Activated CD4-positive, alpha-beta memory T cell treated with anti-CD3 and anti-CD28 coated beads for 36 hours (primary cell): ENCODE results near the gene CDHR1. TPM values are rescaled to one million over a fixed set of nuclear protein-coding genes. Genes with fewer than 3 reads are reported as not detected.

Source experiments
- CTCF ChIA-PET: fragments of 350-600 bp; sonication (Branson Sonifier 250); formaldehyde crosslinking; loops from one replicate; lab custom pipeline; 2021; ENCODE audit warnings: antibody characterized with exemption, inconsistent platforms; lab: Charles Lee
- POLR2A ChIA-PET: fragments of 350-600 bp; sonication (Branson Sonifier 250); formaldehyde crosslinking; loops from one replicate; lab custom pipeline; 2021; ENCODE audit warnings: antibody characterized with exemption; lab: Charles Lee
- DNase-seq: peaks from one replicate; pipeline ENCODE4 v3.0.0-alpha.2; 2020
- H3K27ac Mint-ChIP-seq: one replicate; pipeline ENCODE4 v1.8.0; 2021; ENCODE audit warnings: mixed read lengths
- H3K27me3 Mint-ChIP-seq: one replicate; pipeline ENCODE4 v1.8.0; 2021; ENCODE audit warnings: mixed read lengths
- H3K36me3 Mint-ChIP-seq: one replicate; pipeline ENCODE4 v1.8.0; 2021; ENCODE audit warnings: mixed read lengths
- H3K4me1 Mint-ChIP-seq: one replicate; pipeline ENCODE4 v1.8.0; 2021; ENCODE audit warnings: low read depth, mixed read lengths
- H3K4me3 Mint-ChIP-seq: one replicate; pipeline ENCODE4 v1.8.0; 2021; ENCODE audit warnings: mild to moderate bottlenecking, mixed read lengths
- H3K9me3 Mint-ChIP-seq: one replicate; pipeline ENCODE4 v1.8.0; 2021; ENCODE audit warnings: mixed read lengths
- intact Hi-C: fragments of 100-400 bp; cut with micrococcal nuclease; formaldehyde crosslinking; loops from one replicate; pipeline ENCODE4 v1.15.1; 2023
- total RNA-seq, 2 experiments: library from RNA; stranded (reverse); gene quantifications; one replicate each; pipeline ENCODE4 v1.2.3, GENCODE V29; 2021

Gene CDHR1
- total RNA-seq, 2 experiments from 2014 or later, result 0.40 to 0.75 TPM

GRCh38 chr10:84236807-84237198 is 42.5 kb downstream of the CDHR1 start:
- Mint-ChIP-seq H3K9me3 (no peaks in the 10 kb centered on the region), H3K4me1 (no peaks in the 10 kb centered on the region), H3K27ac (no peak overlapping the region), H3K36me3 (no peaks in the 10 kb centered on the region), H3K4me3 (no peak overlapping the region), H3K27me3 (peaks cover 11% of the 10 kb centered on the region)
- intact Hi-C loops, result no loop called here
- CTCF ChIA-PET, result interaction anchor here (0.7 to 1.4 kb wide), 2 partner anchors 25 to 89 kb away, joined by 3 to 4 read pairs; no protein-coding TSS in a partner anchor
- POLR2A ChIA-PET, result no interaction called here
- DNase-seq, result no peak

- POLR2A ChIA-PET, result no interaction called here
- Mint-ChIP-seq H3K27me3 (peaks cover 9% of the 10 kb centered on the region), H3K36me3 (no peaks in the 10 kb centered on the region), H3K9me3 (no peaks in the 10 kb centered on the region), H3K4me1 (no peaks in the 10 kb centered on the region), H3K4me3 (no peak overlapping the region), H3K27ac (no peak overlapping the region)
- CTCF ChIA-PET, result interaction anchor here (0.7 to 1.4 kb wide), 2 partner anchors 26 to 90 kb away, joined by 3 to 4 read pairs; no protein-coding TSS in a partner anchor
- intact Hi-C loops, result no loop called here
- DNase-seq, result peak; percentile 15
Measured at GRCh38 chr10:84237199-84238051, 43.1 kb downstream of the CDHR1 start.

DNA sequence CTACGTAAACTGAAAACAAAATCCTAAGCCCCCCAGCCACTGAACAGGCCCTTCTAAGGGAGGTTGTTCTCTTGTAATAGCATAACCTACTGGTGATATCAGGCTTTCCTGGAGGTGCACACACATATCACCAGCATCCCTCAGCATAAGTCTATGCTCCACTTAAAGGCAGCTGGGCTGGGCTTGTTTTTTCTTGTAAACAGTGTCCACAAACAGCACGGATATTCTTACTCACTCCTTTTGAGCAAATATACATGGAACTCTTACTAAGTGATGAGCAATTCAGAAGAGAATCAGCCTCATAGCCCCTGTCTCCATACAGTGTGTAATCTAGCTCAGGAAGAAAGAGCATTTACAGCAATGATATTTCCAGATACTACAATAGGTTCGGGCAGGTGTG is 44.6 kb downstream of the CDHR1 start:
- no peak overlapping the region for H3K4me3 Mint-ChIP-seq
- H3K4me1 Mint-ChIP-seq, result no peaks in the 10 kb centered on the region
- no peak for DNase-seq
- no peaks in the 10 kb centered on the region for H3K36me3 Mint-ChIP-seq
- H3K9me3 Mint-ChIP-seq, result no peaks in the 10 kb centered on the region
- ChIA-PET POLR2A (no interaction called here), CTCF (interaction anchor here (1.0 to 1.1 kb wide), 2 partner anchors 18 to 301 kb away, joined by 4 read pairs; no protein-coding TSS in a partner anchor)
- intact Hi-C loops, result no loop called here
- H3K27me3 Mint-ChIP-seq, result peaks cover 9% of the 10 kb centered on the region
- H3K27ac Mint-ChIP-seq, result no peak overlapping the region

DNA sequence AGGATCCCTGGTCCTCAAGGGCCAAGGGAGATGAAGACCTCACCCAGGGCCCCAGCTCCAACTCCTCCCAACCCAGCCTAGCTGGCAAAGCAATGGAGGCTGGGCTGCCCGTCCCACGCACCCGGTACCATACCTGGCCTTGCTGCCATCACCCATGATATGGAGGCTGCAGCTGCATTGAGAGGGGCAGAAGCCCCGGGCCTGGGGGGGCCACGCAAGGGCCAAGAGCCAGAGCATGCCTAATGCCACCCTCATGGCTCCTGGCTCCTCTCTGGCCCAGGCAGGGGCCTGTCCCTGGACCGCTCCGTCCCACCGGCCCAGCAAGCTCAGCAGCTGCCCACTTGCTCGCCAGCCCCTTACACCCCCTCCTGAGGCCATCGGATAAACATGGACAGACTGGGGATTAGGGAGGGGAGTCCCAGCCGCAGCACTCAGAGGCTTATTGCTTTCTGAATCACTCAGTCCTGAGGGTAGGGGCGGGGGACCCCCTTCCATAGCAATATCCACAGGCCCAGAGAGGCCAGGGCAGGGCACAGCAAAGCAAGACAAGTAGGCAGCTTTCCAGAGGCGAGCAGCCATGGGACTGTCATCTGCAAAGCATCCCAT is 47.0 kb downstream of the CDHR1 start, which contains the start of gene LRIT1:
LRIT1 (minus strand) TSS at position 362 of the 606 bp plus-strand sequence; CDS start at position 255, 107 bp downstream.
- Mint-ChIP-seq H3K27ac (no peak within 1 kb of the TSS), H3K9me3 (no peaks in the 10 kb centered on the region), H3K4me1 (no peaks in the 10 kb centered on the region), H3K36me3 (no peaks in the 10 kb centered on the region), H3K27me3 (peaks cover 11% of the 10 kb centered on the region), H3K4me3 (no peak within 1 kb of the TSS)
- intact Hi-C loops, result no loop called here
- POLR2A ChIA-PET, result no interaction called here
- no peak for DNase-seq
- CTCF ChIA-PET, result interaction anchor here (1.1 kb wide), 1 partner anchor 16 kb away, joined by 3 read pairs; no protein-coding TSS in a partner anchor

DNA sequence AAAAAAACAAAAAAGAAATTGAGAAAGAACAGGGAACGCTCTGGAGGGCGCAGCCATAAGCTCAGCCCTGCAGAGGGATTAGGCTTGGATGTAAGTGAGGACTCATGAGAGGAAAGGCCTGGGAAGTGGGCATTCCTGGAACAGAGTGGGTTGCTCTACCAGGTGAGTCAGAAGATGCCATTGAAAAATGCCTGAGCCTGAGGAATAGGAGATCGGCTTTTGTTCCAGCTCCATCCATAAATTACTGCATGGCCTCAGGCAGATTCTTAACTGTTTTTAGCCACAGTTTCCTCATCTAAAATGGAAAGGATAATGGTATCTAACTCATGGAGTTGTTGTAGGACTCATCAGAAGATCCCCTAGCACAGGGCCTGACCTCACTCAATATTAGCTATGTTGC is 49.4 kb downstream of the CDHR1 start:
- Mint-ChIP-seq H3K36me3 (no peaks in the 10 kb centered on the region), H3K4me3 (no peak overlapping the region), H3K4me1 (no peaks in the 10 kb centered on the region), H3K27me3 (peaks cover 2% of the 10 kb centered on the region), H3K9me3 (no peaks in the 10 kb centered on the region), H3K27ac (no peak overlapping the region)
- intact Hi-C loops, result no loop called here
- DNase-seq, result no peak
- CTCF ChIA-PET, result interaction anchor here (0.6 to 2.8 kb wide), 4 partner anchors 21 to 230 kb away, joined by 3 to 8 read pairs (median 4); no protein-coding TSS in a partner anchor
- POLR2A ChIA-PET, result no interaction called here

DNA sequence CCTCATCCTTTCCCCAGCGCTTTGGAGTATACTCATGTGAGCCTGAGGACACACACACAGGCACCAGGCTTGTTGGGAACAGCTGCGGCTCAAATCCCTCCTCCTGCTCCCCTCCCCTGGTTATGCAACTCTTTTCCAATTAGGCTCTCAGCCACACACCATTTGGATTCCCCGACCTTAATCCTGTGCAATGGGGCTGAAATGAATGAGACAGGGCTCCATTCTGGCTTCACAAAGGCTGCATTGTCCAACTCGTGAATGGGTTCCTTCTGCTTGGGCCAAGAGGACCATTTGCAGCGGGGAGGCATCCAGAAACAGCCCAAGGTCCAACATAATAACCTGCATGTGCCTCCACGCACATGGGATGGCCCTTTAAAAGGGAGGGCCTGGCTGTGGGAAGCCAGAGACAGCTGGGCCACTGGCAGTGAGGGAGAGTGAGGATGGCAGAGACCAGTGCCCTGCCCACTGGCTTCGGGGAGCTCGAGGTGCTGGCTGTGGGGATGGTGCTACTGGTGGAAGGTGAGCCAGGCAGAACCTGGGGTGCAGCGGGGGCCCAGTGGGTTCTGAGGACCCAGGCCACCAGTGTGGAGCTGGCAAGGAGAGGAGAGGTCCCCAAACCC is 50.4 kb downstream of the CDHR1 start, which contains the start of gene RGR:
RGR (plus strand) TSS at position 403 of the 620 bp plus-strand sequence; CDS start at position 441, 38 bp downstream.
- H3K27me3 Mint-ChIP-seq, result peaks cover 2% of the 10 kb centered on the region
- ChIA-PET POLR2A (no interaction called here), CTCF (interaction anchor here (1.1 to 2.8 kb wide), 2 partner anchors 30 to 229 kb away, joined by 4 to 8 read pairs; no protein-coding TSS in a partner anchor)
- intact Hi-C loops, result no loop called here
- H3K36me3 Mint-ChIP-seq, result no peaks in the 10 kb centered on the region
- no peak for DNase-seq
- H3K27ac Mint-ChIP-seq, result no peak within 1 kb of the TSS
- no peak within 1 kb of the TSS for H3K4me3 Mint-ChIP-seq
- H3K9me3 Mint-ChIP-seq, result no peaks in the 10 kb centered on the region
- no peaks in the 10 kb centered on the region for H3K4me1 Mint-ChIP-seq

DNA sequence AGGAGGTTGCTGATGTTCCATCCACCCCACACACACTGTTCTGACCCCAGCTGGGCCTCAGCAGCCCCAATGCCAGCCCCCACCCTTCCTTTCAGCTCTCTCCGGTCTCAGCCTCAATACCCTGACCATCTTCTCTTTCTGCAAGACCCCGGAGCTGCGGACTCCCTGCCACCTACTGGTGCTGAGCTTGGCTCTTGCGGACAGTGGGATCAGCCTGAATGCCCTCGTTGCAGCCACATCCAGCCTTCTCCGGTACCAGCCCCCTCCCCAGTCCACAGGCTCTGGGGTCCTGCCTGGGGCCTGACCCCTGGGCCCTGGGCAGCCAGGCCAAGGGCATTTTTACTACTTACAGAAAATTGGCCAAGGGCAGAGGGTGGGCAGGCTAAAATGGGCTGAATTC is 53.2 kb downstream of the CDHR1 start:
- H3K4me1 Mint-ChIP-seq, result no peaks in the 10 kb centered on the region
- ChIA-PET CTCF (no interaction called here), POLR2A (no interaction called here)
- no peak overlapping the region for H3K27ac Mint-ChIP-seq
- intact Hi-C loops, result no loop called here
- H3K4me3 Mint-ChIP-seq, result no peak overlapping the region
- no peaks in the 10 kb centered on the region for H3K36me3 Mint-ChIP-seq
- DNase-seq, result no peak
- H3K9me3 Mint-ChIP-seq, result no peaks in the 10 kb centered on the region
- peaks cover 2% of the 10 kb centered on the region for H3K27me3 Mint-ChIP-seq

DNA sequence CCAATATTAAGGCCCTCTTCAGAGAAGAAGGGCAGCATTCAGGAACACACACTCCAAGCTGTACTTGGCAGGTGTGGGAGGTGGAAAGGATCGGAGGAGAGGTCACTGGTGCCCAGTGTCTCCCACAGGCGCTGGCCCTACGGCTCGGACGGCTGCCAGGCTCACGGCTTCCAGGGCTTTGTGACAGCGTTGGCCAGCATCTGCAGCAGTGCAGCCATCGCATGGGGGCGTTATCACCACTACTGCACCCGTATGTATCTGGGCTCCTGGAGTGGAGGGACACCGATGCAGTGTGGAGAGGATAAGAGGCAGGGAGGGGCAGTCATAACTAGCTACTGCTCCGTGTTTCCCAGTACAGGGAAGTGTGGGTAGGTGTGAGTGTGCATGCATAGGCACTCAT is 54.5 kb downstream of the CDHR1 start:
- ChIA-PET POLR2A (no interaction called here), CTCF (interaction anchor here (1.6 kb wide), 1 partner anchor 16 kb away, joined by 7 read pairs; no protein-coding TSS in a partner anchor)
- intact Hi-C loops, result no loop called here
- Mint-ChIP-seq H3K9me3 (no peaks in the 10 kb centered on the region), H3K4me3 (no peak overlapping the region), H3K27ac (no peak overlapping the region), H3K4me1 (no peaks in the 10 kb centered on the region), H3K36me3 (no peaks in the 10 kb centered on the region), H3K27me3 (peaks cover 2% of the 10 kb centered on the region)
- no peak for DNase-seq

- no peak overlapping the region for H3K4me3 Mint-ChIP-seq
- H3K27ac Mint-ChIP-seq, result no peak overlapping the region
- H3K4me1 Mint-ChIP-seq, result peaks cover 2% of the 10 kb centered on the region
- intact Hi-C loops, result loop anchor here (5.0 kb wide), 1 partner anchor 113 kb away; no protein-coding TSS in a partner anchor
- POLR2A ChIA-PET, result no interaction called here
- DNase-seq, result no peak
- peaks cover 4% of the 10 kb centered on the region for H3K27me3 Mint-ChIP-seq
- CTCF ChIA-PET, result interaction anchor here (0.8 to 1.0 kb wide), 2 partner anchors 9 to 282 kb away, joined by 3 to 5 read pairs; no protein-coding TSS in a partner anchor
- H3K9me3 Mint-ChIP-seq, result no peaks in the 10 kb centered on the region
- H3K36me3 Mint-ChIP-seq, result no peaks in the 10 kb centered on the region
Measured at GRCh38 chr10:84254552-84255478, 60.5 kb downstream of the CDHR1 start.

GRCh38 chr10:84256510-84257342 is 62.4 kb downstream of the CDHR1 start:
- DNase-seq, result peak; percentile 71
- H3K36me3 Mint-ChIP-seq, result no peaks in the 10 kb centered on the region
- peaks cover 2% of the 10 kb centered on the region for H3K4me1 Mint-ChIP-seq
- H3K27me3 Mint-ChIP-seq, result peaks cover 9% of the 10 kb centered on the region
- H3K9me3 Mint-ChIP-seq, result no peaks in the 10 kb centered on the region
- CTCF ChIA-PET, result interaction anchor here (0.7 to 2.1 kb wide), 23 partner anchors 8 to 292 kb away, joined by 3 to 12 read pairs (median 4); partner anchors contain the start of genes CCSER2 and LRIT1
- no peak overlapping the region for H3K4me3 Mint-ChIP-seq
- intact Hi-C loops, result loop anchor here (5.0 kb wide), 1 partner anchor 114 kb away; no protein-coding TSS in a partner anchor
- POLR2A ChIA-PET, result no interaction called here
- no peak overlapping the region for H3K27ac Mint-ChIP-seq
